HepG2 (cell line): ENCODE results near the gene GLO1. TPM values are rescaled to one million over a fixed set of nuclear protein-coding genes. Genes with fewer than 3 reads are reported as not detected.

Experiments used
- ATAC-seq: fragments of 200-7000 bp; cut with Tn5 transposase; 3 replicates; pipeline ENCODE4 v1.9.1; 2020; ENCODE audit warnings: mild to moderate bottlenecking, moderate library complexity
- BruUV-seq: library from RNA; stranded (reverse); fragments of 400-500 nt; replicated peaks from 2 replicates; lab custom pipeline; 2021; lab: Mats Ljungman, UMichigan
- CTCF ChIA-PET: fragments of 300-600 bp; formaldehyde crosslinking; extraction: SDS; loops from one replicate; lab custom pipeline; 2021; ENCODE audit warnings: low total read pairs, inconsistent platforms, low intra/inter-chr PET ratio; lab: Yijun Ruan, JAX
- POLR2A ChIA-PET: fragments of 350-600 bp; sonication (Branson Sonifier 250); formaldehyde crosslinking; loops from one replicate; lab custom pipeline; 2020; ENCODE audit warnings: antibody characterized with exemption, inconsistent platforms; lab: Yijun Ruan, JAX
- DNase-seq: peaks from one replicate; pipeline ENCODE4 v3.0.0-alpha.2; 2015; ENCODE audit warnings: low spot score
- FAIRE-seq: peaks from 3 replicates; lab custom pipeline; 2011; peaks lifted over from hg19 to GRCh38; lab: Jason Lieb, UNC
- H2AFZ ChIP-seq: one replicate; pipeline ENCODE4 v1.6.1; 2011; ENCODE audit warnings: low read length, inconsistent platforms
- H3K27ac ChIP-seq: fragments of 300-600 bp; 3 replicates; pipeline ENCODE4 v1.8.0; 2011; ENCODE audit warnings: mixed run types, mild to moderate bottlenecking, mixed read lengths, low read length, inconsistent platforms; ENCODE audit not compliant: insufficient read depth; ENCODE audit errors: extremely low read length
- H3K27me3 ChIP-seq, 2 experiments: fragments of 200-600 bp in 1 of 2; 2 replicates in 1 of 2; 3 replicates in 1 of 2; pipeline versions ENCODE4 v1.6.0 to v1.8.0; 2011; ENCODE audit warnings: low read length in 2 of 2, mild to moderate bottlenecking in 2 of 2, moderate library complexity in 2 of 2, inconsistent platforms in 1 of 2; ENCODE audit not compliant: insufficient read depth in 2 of 2, control insufficient read depth in 1 of 2
- H3K36me3 ChIP-seq, 2 experiments: fragments of 200-600 bp in 1 of 2; replicated peaks in 1 of 2; 2 replicates in 1 of 2; 3 replicates in 1 of 2; pipeline versions ENCODE4 v1.5.1 to v1.8.0; 2011; ENCODE audit warnings: low read length in 2 of 2, inconsistent platforms in 1 of 2; ENCODE audit not compliant: insufficient read depth in 2 of 2, control insufficient read depth in 1 of 2
- H3K4me1 ChIP-seq: 2 replicates; pipeline ENCODE4 v1.5.1; 2012; ENCODE audit warnings: low read length, inconsistent platforms; ENCODE audit not compliant: insufficient read depth
- H3K4me2 ChIP-seq: 2 replicates; pipeline ENCODE4 v1.6.0; 2011; ENCODE audit warnings: low read depth, low read length, inconsistent platforms
- H3K4me3 ChIP-seq, 3 experiments: fragments of 200-600 bp in 1 of 3; sonication (generic), shearing (Covaris generic) in 1 of 3; replicated peaks in 1 of 3; 2 replicates each; pipeline ENCODE4 v1.5.1; 2011 to 2016; ENCODE audit warnings: low read length in 3 of 3, inconsistent platforms in 2 of 3, low read depth in 2 of 3, mild to moderate bottlenecking in 2 of 3, control low read depth in 1 of 3, mixed read lengths in 1 of 3; ENCODE audit not compliant: insufficient read depth in 1 of 3
- H3K79me2 ChIP-seq: one replicate; pipeline ENCODE4 v1.6.1; 2011; ENCODE audit warnings: low read length, inconsistent platforms; ENCODE audit not compliant: insufficient read depth
- H3K9ac ChIP-seq: 2 replicates; pipeline ENCODE4 v1.6.0; 2011; ENCODE audit warnings: mild to moderate bottlenecking, low read depth, low read length, inconsistent platforms; ENCODE audit not compliant: insufficient read depth
- H3K9me3 ChIP-seq: 2 replicates; pipeline ENCODE4 v1.5.1; 2012; ENCODE audit warnings: mild to moderate bottlenecking, low read length
- H4K20me1 ChIP-seq: 2 replicates; pipeline ENCODE4 v1.6.0; 2011; ENCODE audit warnings: inconsistent platforms, mild to moderate bottlenecking, low read length, moderate library complexity; ENCODE audit not compliant: insufficient read depth
- ATRX ChIP-seq: sonication (generic); formaldehyde crosslinking; IDR thresholded peaks from 2 replicates; pipeline ENCODE4 v1.4.0; 2020; ENCODE audit warnings: missing genetic modification reagents, borderline replicate concordance
- BRD4 ChIP-seq: sonication (generic); formaldehyde crosslinking; IDR thresholded peaks from 2 replicates; pipeline ENCODE4 v1.4.0; 2020; ENCODE audit warnings: missing genetic modification reagents
- CEBPB ChIP-seq: IDR thresholded peaks from 2 replicates; pipeline ENCODE4 v1.6.1; 2011; ENCODE audit warnings: low read depth, low read length, improper control_type of control experiment, borderline replicate concordance
- FOXK1 ChIP-seq: sonication (generic); formaldehyde crosslinking; IDR thresholded peaks from 2 replicates; pipeline ENCODE4 v1.4.0; 2020; ENCODE audit warnings: low read depth, missing genetic modification reagents, borderline replicate concordance
- FOXK2 ChIP-seq: fragments of 450-650 bp; IDR thresholded peaks from 2 replicates; pipeline ENCODE4 v1.6.1; 2016
- HOXA9 ChIP-seq: sonication (generic); formaldehyde crosslinking; IDR thresholded peaks from 2 replicates; pipeline ENCODE4 v1.8.1; 2022; ENCODE audit warnings: missing genetic modification reagents, mild to moderate bottlenecking, moderate library complexity, borderline replicate concordance
- KDM6A ChIP-seq: IDR thresholded peaks from 2 replicates; pipeline ENCODE4 v1.6.1; 2016; ENCODE audit warnings: low read depth
- NR3C1 ChIP-seq: sonication (generic); formaldehyde crosslinking; IDR thresholded peaks from 2 replicates; pipeline ENCODE4 v1.4.0; 2020; ENCODE audit warnings: missing genetic modification reagents
- POGZ ChIP-seq: sonication (generic); formaldehyde crosslinking; IDR thresholded peaks from 2 replicates; pipeline ENCODE4 v1.4.0; 2020; ENCODE audit warnings: mild to moderate bottlenecking, missing genetic modification reagents
- ZBTB1 ChIP-seq: sonication (generic); formaldehyde crosslinking; IDR thresholded peaks from 2 replicates; pipeline ENCODE4 v1.4.0; 2020; ENCODE audit warnings: missing genetic modification reagents, borderline replicate concordance
- ZNF777 ChIP-seq: sonication (generic); formaldehyde crosslinking; IDR thresholded peaks from 2 replicates; pipeline ENCODE4 v1.4.0; 2020; ENCODE audit warnings: missing genetic modification reagents
- WGBS: methylation state at CpG from one replicate; pipeline ENCODE4 v1.1.6; 2017; ENCODE audit warnings: low lambda C conversion rate; 5-methylcytosine and 5-hydroxymethylcytosine counted together
- in situ Hi-C: cut with HindIII; loops from 2 replicates; pipeline ENCODE4 v1.10.0; 2017; ENCODE audit warnings: low pct_unique_long_range_greater_than_20kb; ENCODE audit not compliant: extremely low pct_ligation_motif_present
- intact Hi-C: fragments of 100-400 bp; cut with micrococcal nuclease; formaldehyde crosslinking; loops from one replicate; pipeline ENCODE4 v1.10.0; 2022; ENCODE audit not compliant: unreplicated experiment
- polyA plus RNA-seq, 8 experiments: library from polyadenylated mRNA; depleted of rRNA in 3 of 8; stranded (reverse) in 7 of 8; unstranded in 1 of 8; fragments of >200 nt; fragmentation: Illumina TruSeq in 4 of 8; extraction: Trizol in 4 of 8; gene quantifications; 2 replicates each; pipeline versions ENCODE4 v1.2.1 to v1.2.3, GENCODE V29; 2011 to 2016; ENCODE audit warnings: low read depth in 4 of 8, missing spikeins in 1 of 8, mixed read lengths in 1 of 8; ENCODE audit not compliant: insufficient read depth in 1 of 8
- total RNA-seq, 5 experiments: library from RNA; depleted of rRNA; stranded (reverse); fragments of >200 nt; fragmentation: Illumina TruSeq; extraction: Trizol; gene quantifications; 2 replicates each; pipeline ENCODE4 v1.2.3, GENCODE V29; 2016; ENCODE audit warnings: low read depth in 1 of 5
- TF ChIP-seq, protein P1 (sequence below): conservative IDR thresholded peaks from 2 replicates; pipeline ENCODE4 v1.6.1; 2018; ENCODE audit warnings: missing genetic modification reagents
- TF ChIP-seq, protein P2 (sequence below): sonication (generic); formaldehyde crosslinking; IDR thresholded peaks from 2 replicates; pipeline ENCODE4 v1.4.0; 2020; ENCODE audit warnings: mild to moderate bottlenecking, missing genetic modification reagents
- TF ChIP-seq, protein P3 (sequence below): sonication (generic); formaldehyde crosslinking; IDR thresholded peaks from 2 replicates; pipeline ENCODE4 v1.9.0; 2022; ENCODE audit warnings: low read depth, missing genetic modification reagents

The GLO1 gene
- total and polyA plus RNA-seq, 2 of the 13 experiments (the other 11 are each of a cell fraction or from before 2014, with no cell fraction given) = 77.1 to 177 TPM

DNA sequence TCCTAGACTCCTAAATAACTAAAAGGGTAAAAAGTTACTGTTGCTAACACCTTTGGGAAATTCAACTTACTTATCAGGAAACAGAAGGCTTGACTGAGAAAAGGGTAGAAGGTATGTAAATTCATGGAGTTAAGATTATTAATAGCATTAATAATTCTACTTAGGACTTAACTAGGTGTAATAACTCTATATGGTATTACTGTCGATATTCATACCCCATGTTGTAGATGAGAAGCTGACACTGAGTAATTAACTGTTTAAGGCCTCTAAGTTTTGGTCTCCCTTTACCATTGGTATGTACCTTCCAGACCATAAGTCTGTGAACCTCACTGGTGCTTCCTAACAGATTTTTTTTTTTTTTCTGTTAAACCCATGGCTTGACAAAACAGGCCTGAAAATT is 15.4 kb downstream of the GLO1 start:
- H3K4me1 ChIP-seq = peaks cover 33% of the 10 kb centered on the region
- TF ChIP-seq, protein P1, sequence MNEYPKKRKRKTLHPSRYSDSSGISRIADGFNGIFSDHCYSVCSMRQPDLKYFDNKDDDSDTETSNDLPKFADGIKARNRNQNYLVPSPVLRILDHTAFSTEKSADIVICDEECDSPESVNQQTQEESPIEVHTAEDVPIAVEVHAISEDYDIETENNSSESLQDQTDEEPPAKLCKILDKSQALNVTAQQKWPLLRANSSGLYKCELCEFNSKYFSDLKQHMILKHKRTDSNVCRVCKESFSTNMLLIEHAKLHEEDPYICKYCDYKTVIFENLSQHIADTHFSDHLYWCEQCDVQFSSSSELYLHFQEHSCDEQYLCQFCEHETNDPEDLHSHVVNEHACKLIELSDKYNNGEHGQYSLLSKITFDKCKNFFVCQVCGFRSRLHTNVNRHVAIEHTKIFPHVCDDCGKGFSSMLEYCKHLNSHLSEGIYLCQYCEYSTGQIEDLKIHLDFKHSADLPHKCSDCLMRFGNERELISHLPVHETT (CRISPR knock-in tag) = no peak
- TF ChIP-seq KDM6A = no peak
- TF ChIP-seq FOXK2 = no peak
- no peak for TF ChIP-seq HOXA9 (CRISPR knock-in tag)
- FAIRE-seq (no peak), DNase-seq (no peak), ATAC-seq (no peak)
- in situ Hi-C loops (no loop called here), intact Hi-C loops (no loop called here)
- ChIA-PET POLR2A (no interaction called here), CTCF (no interaction called here)
- H3K79me2 ChIP-seq = peaks cover 30% of the 10 kb centered on the region
- H3K27me3 ChIP-seq = no peaks in the 10 kb centered on the region
- 91% methylated on average over 1 of the region's 1 CpG for WGBS
- peak overlapping the region; percentile 23 for H3K27ac ChIP-seq
- H3K4me3 ChIP-seq = no peak overlapping the region
- no peak overlapping the region for H3K4me2 ChIP-seq
- H2AFZ ChIP-seq = no peak overlapping the region
- no TSS peak for BruUV-seq
- peaks cover 30% of the 10 kb centered on the region for H4K20me1 ChIP-seq
- no peaks in the 10 kb centered on the region for H3K9me3 ChIP-seq
- no peak overlapping the region for H3K9ac ChIP-seq
- peaks cover 0 to 28% of the 10 kb centered on the region in 2 experiments for H3K36me3 ChIP-seq

DNA sequence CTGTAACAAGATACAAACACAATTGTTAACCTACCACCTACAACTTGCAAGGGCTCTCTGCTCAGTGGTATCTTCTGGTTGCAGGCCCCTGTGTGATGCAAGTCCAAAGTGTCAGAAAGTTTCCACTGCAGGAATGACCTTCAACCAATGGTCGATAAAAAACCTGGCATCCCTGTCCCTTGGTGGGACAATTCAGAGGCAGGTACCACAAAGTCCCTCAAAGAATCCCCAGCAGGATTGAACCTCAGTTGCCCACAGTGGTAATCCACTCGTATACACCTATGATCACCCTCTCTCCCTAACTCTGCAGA is 15.9 kb downstream of the GLO1 start:
- POLR2A ChIA-PET = no interaction called here
- Histone ChIP-seq H3K9ac (no peak overlapping the region), H3K9me3 (no peaks in the 10 kb centered on the region), H2AFZ (no peak overlapping the region), H3K4me2 (no peak overlapping the region), H3K36me3 (peaks cover 0 to 31% of the 10 kb centered on the region in 2 experiments), H3K27me3 (no peaks in the 10 kb centered on the region), H3K4me3 (no peak overlapping the region), H3K79me2 (peaks cover 30% of the 10 kb centered on the region), H3K27ac (peak overlapping the region; percentile 23), H3K4me1 (peaks cover 33% of the 10 kb centered on the region), H4K20me1 (peaks cover 30% of the 10 kb centered on the region)
- no TSS peak for BruUV-seq
- intact Hi-C loops (no loop called here), in situ Hi-C loops (no loop called here)
- peak; percentile 47 for DNase-seq
- ATAC-seq = peak; percentile 89
- WGBS = 57% methylated on average over 2 of the region's 2 CpGs
- FAIRE-seq = no peak
- CTCF ChIA-PET = no interaction called here
- TF ChIP-seq NR3C1 (no peak), BRD4 (no peak), ATRX (CRISPR knock-in tag) (no peak), POGZ (CRISPR knock-in tag) (0 out of 2 replicates have a peak, but pooled peaks have one; percentile 38), ZBTB1 (no peak), ZNF777 (CRISPR knock-in tag) (peak; percentile 36; the same call in 1 of the 2 replicates), FOXK1 (CRISPR knock-in tag) (no peak), CEBPB (peak; percentile 89)
- TF ChIP-seq, protein P2, sequence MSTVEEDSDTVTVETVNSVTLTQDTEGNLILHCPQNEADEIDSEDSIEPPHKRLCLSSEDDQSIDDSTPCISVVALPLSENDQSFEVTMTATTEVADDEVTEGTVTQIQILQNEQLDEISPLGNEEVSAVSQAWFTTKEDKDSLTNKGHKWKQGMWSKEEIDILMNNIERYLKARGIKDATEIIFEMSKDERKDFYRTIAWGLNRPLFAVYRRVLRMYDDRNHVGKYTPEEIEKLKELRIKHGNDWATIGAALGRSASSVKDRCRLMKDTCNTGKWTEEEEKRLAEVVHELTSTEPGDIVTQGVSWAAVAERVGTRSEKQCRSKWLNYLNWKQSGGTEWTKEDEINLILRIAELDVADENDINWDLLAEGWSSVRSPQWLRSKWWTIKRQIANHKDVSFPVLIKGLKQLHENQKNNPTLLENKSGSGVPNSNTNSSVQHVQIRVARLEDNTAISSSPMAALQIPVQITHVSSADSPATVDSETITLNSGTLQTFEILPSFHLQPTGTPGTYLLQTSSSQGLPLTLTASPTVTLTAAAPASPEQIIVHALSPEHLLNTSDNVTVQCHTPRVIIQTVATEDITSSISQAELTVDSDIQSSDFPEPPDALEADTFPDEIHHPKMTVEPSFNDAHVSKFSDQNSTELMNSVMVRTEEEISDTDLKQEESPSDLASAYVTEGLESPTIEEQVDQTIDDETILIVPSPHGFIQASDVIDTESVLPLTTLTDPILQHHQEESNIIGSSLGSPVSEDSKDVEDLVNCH = no peak
- TF ChIP-seq, protein P3, sequence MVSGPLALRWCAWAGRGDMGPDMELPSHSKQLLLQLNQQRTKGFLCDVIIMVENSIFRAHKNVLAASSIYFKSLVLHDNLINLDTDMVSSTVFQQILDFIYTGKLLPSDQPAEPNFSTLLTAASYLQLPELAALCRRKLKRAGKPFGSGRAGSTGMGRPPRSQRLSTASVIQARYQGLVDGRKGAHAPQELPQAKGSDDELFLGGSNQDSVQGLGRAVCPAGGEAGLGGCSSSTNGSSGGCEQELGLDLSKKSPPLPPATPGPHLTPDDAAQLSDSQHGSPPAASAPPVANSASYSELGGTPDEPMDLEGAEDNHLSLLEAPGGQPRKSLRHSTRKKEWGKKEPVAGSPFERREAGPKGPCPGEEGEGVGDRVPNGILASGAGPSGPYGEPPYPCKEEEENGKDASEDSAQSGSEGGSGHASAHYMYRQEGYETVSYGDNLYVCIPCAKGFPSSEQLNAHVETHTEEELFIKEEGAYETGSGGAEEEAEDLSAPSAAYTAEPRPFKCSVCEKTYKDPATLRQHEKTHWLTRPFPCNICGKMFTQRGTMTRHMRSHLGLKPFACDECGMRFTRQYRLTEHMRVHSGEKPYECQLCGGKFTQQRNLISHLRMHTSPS = no peak
